H1 (cell line): ENCODE results near the gene FCN2. TPM values are rescaled to one million over a fixed set of nuclear protein-coding genes. Genes with fewer than 3 reads are reported as not detected.

ENCODE experiments used
- GABPA ChIP-seq: IDR thresholded peaks from 2 replicates; pipeline ENCODE4 v1.6.1; 2011; ENCODE audit warnings: mild to moderate bottlenecking, low read length, moderate library complexity, borderline replicate concordance; ENCODE audit not compliant: insufficient read depth
- ZNF274 ChIP-seq: IDR thresholded peaks from 2 replicates; pipeline ENCODE4 v1.7.0; 2012; ENCODE audit warnings: low read length, borderline replicate concordance; ENCODE audit errors: extremely low read depth
- polyA plus RNA-seq, 7 experiments: library from polyadenylated mRNA; depleted of rRNA in 3 of 7; stranded (reverse) in 5 of 7; unstranded in 2 of 7; fragments of >200 nt in 5 of 7; fragments of 200-250 nt in 2 of 7; gene quantifications; 1 replicate in 5 of 7; 2 replicates in 1 of 7; 4 replicates in 1 of 7; pipeline versions ENCODE4 v1.2.1 to v1.2.3, GENCODE V29; 2011 to 2013; ENCODE audit warnings: missing spikeins in 2 of 7, mixed read lengths in 2 of 7
- total RNA-seq: library from RNA; stranded (reverse); fragmentation: NEBNext Ultra II Directional; extraction: Animal tissue kit (Norgen Biotek cat#: 25700); gene quantifications from 2 replicates; pipeline ENCODE4 v1.2.1, GENCODE V29; 2021
- TF ChIP-seq, protein P1 (sequence below): fragments of 300-600 bp; sonication (generic); IDR thresholded peaks from 2 replicates; pipeline ENCODE4 v1.7.1; 2012; ENCODE audit warnings: low read length, moderate library complexity, mild to moderate bottlenecking, inconsistent platforms; ENCODE audit not compliant: insufficient replicate concordance

The FCN2 gene
- total and polyA plus RNA-seq, 2 of the 8 experiments (the other 6 are each of a cell fraction or from before 2014, with no cell fraction given) = not detected

DNA sequence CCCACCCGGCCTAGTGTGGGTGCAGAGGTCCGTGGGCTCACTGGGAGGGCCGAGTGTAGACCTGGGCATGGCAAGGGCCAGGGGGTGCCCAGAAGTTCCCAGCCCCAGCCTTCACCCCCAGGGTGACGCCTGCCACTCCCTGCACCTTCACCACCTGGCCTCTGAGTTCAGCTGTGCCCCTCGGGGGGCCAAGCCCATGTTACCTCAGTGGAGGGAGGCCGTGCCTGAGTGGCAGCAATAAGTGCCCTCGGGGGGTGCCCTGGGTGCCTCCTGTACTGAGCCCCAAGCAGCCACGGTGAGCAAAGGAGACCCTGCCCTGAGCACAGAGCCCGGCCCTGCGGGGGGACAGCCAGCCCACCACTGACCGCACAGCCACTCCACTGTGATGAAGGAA is 10.3 kb upstream of the FCN2 start (continued):
- TF ChIP-seq, protein P1, sequence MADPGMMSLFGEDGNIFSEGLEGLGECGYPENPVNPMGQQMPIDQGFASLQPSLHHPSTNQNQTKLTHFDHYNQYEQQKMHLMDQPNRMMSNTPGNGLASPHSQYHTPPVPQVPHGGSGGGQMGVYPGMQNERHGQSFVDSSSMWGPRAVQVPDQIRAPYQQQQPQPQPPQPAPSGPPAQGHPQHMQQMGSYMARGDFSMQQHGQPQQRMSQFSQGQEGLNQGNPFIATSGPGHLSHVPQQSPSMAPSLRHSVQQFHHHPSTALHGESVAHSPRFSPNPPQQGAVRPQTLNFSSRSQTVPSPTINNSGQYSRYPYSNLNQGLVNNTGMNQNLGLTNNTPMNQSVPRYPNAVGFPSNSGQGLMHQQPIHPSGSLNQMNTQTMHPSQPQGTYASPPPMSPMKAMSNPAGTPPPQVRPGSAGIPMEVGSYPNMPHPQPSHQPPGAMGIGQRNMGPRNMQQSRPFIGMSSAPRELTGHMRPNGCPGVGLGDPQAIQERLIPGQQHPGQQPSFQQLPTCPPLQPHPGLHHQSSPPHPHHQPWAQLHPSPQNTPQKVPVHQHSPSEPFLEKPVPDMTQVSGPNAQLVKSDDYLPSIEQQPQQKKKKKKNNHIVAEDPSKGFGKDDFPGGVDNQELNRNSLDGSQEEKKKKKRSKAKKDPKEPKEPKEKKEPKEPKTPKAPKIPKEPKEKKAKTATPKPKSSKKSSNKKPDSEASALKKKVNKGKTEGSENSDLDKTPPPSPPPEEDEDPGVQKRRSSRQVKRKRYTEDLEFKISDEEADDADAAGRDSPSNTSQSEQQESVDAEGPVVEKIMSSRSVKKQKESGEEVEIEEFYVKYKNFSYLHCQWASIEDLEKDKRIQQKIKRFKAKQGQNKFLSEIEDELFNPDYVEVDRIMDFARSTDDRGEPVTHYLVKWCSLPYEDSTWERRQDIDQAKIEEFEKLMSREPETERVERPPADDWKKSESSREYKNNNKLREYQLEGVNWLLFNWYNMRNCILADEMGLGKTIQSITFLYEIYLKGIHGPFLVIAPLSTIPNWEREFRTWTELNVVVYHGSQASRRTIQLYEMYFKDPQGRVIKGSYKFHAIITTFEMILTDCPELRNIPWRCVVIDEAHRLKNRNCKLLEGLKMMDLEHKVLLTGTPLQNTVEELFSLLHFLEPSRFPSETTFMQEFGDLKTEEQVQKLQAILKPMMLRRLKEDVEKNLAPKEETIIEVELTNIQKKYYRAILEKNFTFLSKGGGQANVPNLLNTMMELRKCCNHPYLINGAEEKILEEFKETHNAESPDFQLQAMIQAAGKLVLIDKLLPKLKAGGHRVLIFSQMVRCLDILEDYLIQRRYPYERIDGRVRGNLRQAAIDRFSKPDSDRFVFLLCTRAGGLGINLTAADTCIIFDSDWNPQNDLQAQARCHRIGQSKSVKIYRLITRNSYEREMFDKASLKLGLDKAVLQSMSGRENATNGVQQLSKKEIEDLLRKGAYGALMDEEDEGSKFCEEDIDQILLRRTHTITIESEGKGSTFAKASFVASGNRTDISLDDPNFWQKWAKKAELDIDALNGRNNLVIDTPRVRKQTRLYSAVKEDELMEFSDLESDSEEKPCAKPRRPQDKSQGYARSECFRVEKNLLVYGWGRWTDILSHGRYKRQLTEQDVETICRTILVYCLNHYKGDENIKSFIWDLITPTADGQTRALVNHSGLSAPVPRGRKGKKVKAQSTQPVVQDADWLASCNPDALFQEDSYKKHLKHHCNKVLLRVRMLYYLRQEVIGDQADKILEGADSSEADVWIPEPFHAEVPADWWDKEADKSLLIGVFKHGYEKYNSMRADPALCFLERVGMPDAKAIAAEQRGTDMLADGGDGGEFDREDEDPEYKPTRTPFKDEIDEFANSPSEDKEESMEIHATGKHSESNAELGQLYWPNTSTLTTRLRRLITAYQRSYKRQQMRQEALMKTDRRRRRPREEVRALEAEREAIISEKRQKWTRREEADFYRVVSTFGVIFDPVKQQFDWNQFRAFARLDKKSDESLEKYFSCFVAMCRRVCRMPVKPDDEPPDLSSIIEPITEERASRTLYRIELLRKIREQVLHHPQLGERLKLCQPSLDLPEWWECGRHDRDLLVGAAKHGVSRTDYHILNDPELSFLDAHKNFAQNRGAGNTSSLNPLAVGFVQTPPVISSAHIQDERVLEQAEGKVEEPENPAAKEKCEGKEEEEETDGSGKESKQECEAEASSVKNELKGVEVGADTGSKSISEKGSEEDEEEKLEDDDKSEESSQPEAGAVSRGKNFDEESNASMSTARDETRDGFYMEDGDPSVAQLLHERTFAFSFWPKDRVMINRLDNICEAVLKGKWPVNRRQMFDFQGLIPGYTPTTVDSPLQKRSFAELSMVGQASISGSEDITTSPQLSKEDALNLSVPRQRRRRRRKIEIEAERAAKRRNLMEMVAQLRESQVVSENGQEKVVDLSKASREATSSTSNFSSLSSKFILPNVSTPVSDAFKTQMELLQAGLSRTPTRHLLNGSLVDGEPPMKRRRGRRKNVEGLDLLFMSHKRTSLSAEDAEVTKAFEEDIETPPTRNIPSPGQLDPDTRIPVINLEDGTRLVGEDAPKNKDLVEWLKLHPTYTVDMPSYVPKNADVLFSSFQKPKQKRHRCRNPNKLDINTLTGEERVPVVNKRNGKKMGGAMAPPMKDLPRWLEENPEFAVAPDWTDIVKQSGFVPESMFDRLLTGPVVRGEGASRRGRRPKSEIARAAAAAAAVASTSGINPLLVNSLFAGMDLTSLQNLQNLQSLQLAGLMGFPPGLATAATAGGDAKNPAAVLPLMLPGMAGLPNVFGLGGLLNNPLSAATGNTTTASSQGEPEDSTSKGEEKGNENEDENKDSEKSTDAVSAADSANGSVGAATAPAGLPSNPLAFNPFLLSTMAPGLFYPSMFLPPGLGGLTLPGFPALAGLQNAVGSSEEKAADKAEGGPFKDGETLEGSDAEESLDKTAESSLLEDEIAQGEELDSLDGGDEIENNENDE = no peak
- TF ChIP-seq GABPA = no peak
- no peak for TF ChIP-seq ZNF274
